ENCODE measurements around the gene CETP. TPM values are rescaled to one million over a fixed set of nuclear protein-coding genes. Genes with fewer than 3 reads are reported as not detected.

Gene CETP
- total RNA-seq, 6 experiments from 2014 or later: not detected

- Mint-ChIP-seq H3K27me3 (ENCODE audit: insufficient read depth) (peaks cover 5% of the 10 kb centered on the region), H3K4me1 (ENCODE audit: low read depth) (peaks cover 39% of the 10 kb centered on the region)
Observed at GRCh38 chr16:56999409-57000270, 37.9 kb downstream of the CETP start.

GRCh38 chr16:57000271-57001025 is 38.7 kb downstream of the CETP start:
- H3K27me3 Mint-ChIP-seq (ENCODE audit: insufficient read depth): peaks cover 5% of the 10 kb centered on the region
- TF ChIP-seq, protein P1, sequence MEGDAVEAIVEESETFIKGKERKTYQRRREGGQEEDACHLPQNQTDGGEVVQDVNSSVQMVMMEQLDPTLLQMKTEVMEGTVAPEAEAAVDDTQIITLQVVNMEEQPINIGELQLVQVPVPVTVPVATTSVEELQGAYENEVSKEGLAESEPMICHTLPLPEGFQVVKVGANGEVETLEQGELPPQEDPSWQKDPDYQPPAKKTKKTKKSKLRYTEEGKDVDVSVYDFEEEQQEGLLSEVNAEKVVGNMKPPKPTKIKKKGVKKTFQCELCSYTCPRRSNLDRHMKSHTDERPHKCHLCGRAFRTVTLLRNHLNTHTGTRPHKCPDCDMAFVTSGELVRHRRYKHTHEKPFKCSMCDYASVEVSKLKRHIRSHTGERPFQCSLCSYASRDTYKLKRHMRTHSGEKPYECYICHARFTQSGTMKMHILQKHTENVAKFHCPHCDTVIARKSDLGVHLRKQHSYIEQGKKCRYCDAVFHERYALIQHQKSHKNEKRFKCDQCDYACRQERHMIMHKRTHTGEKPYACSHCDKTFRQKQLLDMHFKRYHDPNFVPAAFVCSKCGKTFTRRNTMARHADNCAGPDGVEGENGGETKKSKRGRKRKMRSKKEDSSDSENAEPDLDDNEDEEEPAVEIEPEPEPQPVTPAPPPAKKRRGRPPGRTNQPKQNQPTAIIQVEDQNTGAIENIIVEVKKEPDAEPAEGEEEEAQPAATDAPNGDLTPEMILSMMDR (IDR thresholded peaks at IDR 0.05): no peak
- H3K9me3 Mint-ChIP-seq: no peaks in the 10 kb centered on the region
- DNase-seq: peak; percentile 88
- H3K4me3 Mint-ChIP-seq: peak overlapping the region; percentile 41; the same call in 1 of the 2 replicates
- peaks cover 38% of the 10 kb centered on the region for H3K4me1 Mint-ChIP-seq (ENCODE audit: low read depth)
- H3K27ac Mint-ChIP-seq: peak overlapping the region; percentile 99
- peaks cover 28% of the 10 kb centered on the region for H3K36me3 Mint-ChIP-seq (ENCODE audit: low read depth)

More at GRCh38 chr16:56999409-57000270, 37.9 kb downstream of the CETP start:
- Mint-ChIP-seq H3K27ac (peak overlapping the region; percentile 99), H3K4me3 (peak overlapping the region; percentile 41; the same call in 1 of the 2 replicates), H3K36me3 (ENCODE audit: low read depth) (peaks cover 23% of the 10 kb centered on the region), H3K9me3 (no peaks in the 10 kb centered on the region)
- DNase-seq: no peak
- TF ChIP-seq, protein P1 (IDR thresholded peaks at IDR 0.05): no peak

DNA sequence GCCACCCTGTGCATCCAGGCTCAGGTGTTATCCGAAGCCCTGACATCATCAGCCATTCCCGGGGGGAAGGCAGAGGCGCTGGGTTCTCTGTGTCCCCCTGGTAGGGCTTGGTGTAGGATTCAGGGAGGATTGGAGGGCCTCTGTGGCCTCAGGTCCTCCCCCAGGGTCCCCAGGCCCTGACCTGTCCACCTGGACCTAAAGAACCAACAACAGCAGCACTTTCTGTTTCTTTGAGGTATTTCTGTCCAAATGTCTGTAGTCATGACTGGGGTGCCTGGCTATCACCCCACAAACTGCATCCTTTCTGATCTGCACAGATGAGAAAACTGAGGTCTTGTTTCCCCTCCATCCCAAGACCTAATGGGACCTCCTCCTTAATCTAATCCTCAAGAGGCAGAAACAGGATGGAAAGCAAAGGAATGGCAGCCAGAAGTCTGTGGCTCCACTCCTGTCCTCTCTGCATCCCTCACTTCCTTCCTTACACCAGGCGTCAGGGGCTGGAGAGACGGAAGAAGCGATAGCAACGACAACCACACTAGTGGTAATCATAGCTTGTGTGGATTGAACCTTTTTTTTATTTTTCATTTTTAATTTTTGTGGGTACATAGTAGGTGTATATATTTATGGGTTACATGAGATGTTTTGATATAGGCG is 39.4 kb downstream of the CETP start:
- Mint-ChIP-seq H3K9me3 (no peaks in the 10 kb centered on the region), H3K27ac (peak overlapping the region; percentile 99), H3K27me3 (ENCODE audit: insufficient read depth) (peaks cover 5% of the 10 kb centered on the region), H3K4me1 (ENCODE audit: low read depth) (peaks cover 38% of the 10 kb centered on the region), H3K4me3 (0 out of 2 replicates have a peak overlapping the region, but pooled peaks have one; percentile 42), H3K36me3 (ENCODE audit: low read depth) (peaks cover 28% of the 10 kb centered on the region)
- no peak for DNase-seq
- TF ChIP-seq, protein P1 (IDR thresholded peaks at IDR 0.05): no peak

DNA sequence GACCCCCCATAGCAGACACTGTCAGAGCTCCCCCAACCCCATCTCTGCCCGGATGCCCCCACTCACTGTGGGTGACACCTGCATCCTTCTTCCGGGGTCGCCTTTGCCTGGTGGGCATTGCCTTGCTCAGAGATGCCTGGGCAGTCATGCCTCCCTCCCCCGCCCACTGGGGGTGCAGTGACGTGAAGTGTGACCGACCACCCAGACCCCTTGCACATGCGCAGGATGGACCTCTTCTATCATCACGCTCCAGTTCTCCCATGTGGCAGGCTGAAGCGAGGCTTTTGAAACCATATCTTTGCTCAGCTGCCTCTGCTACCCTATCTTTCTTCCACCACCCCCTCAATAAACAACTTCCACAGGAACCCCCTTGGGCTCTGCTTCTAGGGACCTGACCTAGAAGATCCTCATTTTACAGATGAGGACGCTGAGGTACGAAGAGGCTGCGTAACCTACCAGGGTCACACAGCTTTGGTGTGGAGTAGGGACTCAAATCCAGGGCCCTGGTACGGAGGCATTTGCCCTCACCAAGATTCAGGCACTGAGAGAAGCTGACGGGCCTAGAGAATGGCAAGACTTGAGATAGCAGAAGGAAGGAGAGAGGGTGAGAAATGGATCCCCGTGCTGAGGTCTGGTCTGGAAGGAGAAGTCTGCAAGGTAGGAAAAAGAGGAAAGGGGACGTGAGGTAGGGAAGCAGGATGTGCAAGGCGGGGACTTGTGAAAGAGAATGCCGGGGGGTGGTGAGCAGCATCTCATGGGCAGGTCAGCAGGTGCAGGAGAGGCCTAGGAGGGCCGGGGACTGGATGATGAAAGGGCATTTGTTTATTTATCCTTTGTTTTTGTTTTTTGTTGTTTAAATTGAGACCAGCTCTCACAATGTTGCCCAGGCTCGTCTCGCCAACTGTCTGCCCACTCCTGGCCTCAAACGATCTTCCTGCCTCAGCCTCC is 42.0 kb downstream of the CETP start:
- H3K27ac Mint-ChIP-seq: peak overlapping the region; percentile 47
- DNase-seq: no peak
- H3K4me3 Mint-ChIP-seq: no peak overlapping the region
- H3K9me3 Mint-ChIP-seq: no peaks in the 10 kb centered on the region
- H3K4me1 Mint-ChIP-seq (ENCODE audit: low read depth): peaks cover 46% of the 10 kb centered on the region
- peaks cover 28% of the 10 kb centered on the region for H3K36me3 Mint-ChIP-seq (ENCODE audit: low read depth)
- peaks cover 5% of the 10 kb centered on the region for H3K27me3 Mint-ChIP-seq (ENCODE audit: insufficient read depth)
- TF ChIP-seq, protein P1 (IDR thresholded peaks at IDR 0.05): no peak

All from HFFc6 (cell line).